ENCODE measurements around the gene CNNM3. TPM values are rescaled to one million over a fixed set of nuclear protein-coding genes. Genes with fewer than 3 reads are reported as not detected.

Gene CNNM3
- total RNA-seq, 1 donor from 2014 or later: 27.5 TPM

- no peak overlapping the region for H3K4me3 Mint-ChIP-seq
- H3K27ac Mint-ChIP-seq: no peak overlapping the region
- H3K4me1 Mint-ChIP-seq: peaks cover 5% of the 10 kb centered on the region
- no peaks in the 10 kb centered on the region for H3K9me3 Mint-ChIP-seq
- DNase-seq (ENCODE audit: low spot score in 2 of 2, unreplicated experiment in 2 of 2): no peak
- TF ChIP-seq CTCF (IDR thresholded peaks at IDR 0.05; ENCODE audit: unreplicated experiment): no peak
- no peaks in the 10 kb centered on the region for H3K27me3 Mint-ChIP-seq (ENCODE audit: low read depth)
- peaks cover 10% of the 10 kb centered on the region for H3K36me3 Mint-ChIP-seq
Observed at GRCh38 chr2:96838345-96839292, 22.6 kb downstream of the CNNM3 start.

- H3K36me3 Mint-ChIP-seq: peaks cover 10% of the 10 kb centered on the region
- no peak overlapping the region for H3K4me3 Mint-ChIP-seq
- H3K27ac Mint-ChIP-seq: no peak overlapping the region
- no peak for DNase-seq (ENCODE audit: low spot score in 2 of 2, unreplicated experiment in 2 of 2)
- no peaks in the 10 kb centered on the region for H3K27me3 Mint-ChIP-seq (ENCODE audit: low read depth)
- H3K4me1 Mint-ChIP-seq: peaks cover 4% of the 10 kb centered on the region
- no peak for TF ChIP-seq CTCF (IDR thresholded peaks at IDR 0.05; ENCODE audit: unreplicated experiment)
- H3K9me3 Mint-ChIP-seq: no peaks in the 10 kb centered on the region
Observed at GRCh38 chr2:96839293-96839874, 23.3 kb downstream of the CNNM3 start.

GRCh38 chr2:96839875-96840850 lies 24.1 kb downstream of the CNNM3 start:
- DNase-seq (ENCODE audit: low spot score in 2 of 2, unreplicated experiment in 2 of 2): no peak
- Mint-ChIP-seq H3K9me3 (no peaks in the 10 kb centered on the region), H3K36me3 (peaks cover 10% of the 10 kb centered on the region), H3K27me3 (ENCODE audit: low read depth) (no peaks in the 10 kb centered on the region), H3K27ac (peak overlapping the region; percentile 21), H3K4me1 (peaks cover 4% of the 10 kb centered on the region), H3K4me3 (no peak overlapping the region)
- no peak for TF ChIP-seq CTCF (IDR thresholded peaks at IDR 0.05; ENCODE audit: unreplicated experiment)

- no peak overlapping the region for H3K4me3 Mint-ChIP-seq
- no peaks in the 10 kb centered on the region for H3K9me3 Mint-ChIP-seq
- H3K4me1 Mint-ChIP-seq: peaks cover 4% of the 10 kb centered on the region
- no peaks in the 10 kb centered on the region for H3K27me3 Mint-ChIP-seq (ENCODE audit: low read depth)
- no peak for TF ChIP-seq CTCF (IDR thresholded peaks at IDR 0.05; ENCODE audit: unreplicated experiment)
- H3K36me3 Mint-ChIP-seq: peaks cover 7% of the 10 kb centered on the region
- no peak overlapping the region for H3K27ac Mint-ChIP-seq
- DNase-seq (ENCODE audit: low spot score in 2 of 2, unreplicated experiment in 2 of 2): no peak
Observed at GRCh38 chr2:96841701-96842495, 25.8 kb downstream of the CNNM3 start.

GRCh38 chr2:96842600-96842999 lies 26.5 kb downstream of the CNNM3 start:
- Mint-ChIP-seq H3K9me3 (no peaks in the 10 kb centered on the region), H3K36me3 (peaks cover 11% of the 10 kb centered on the region), H3K27me3 (ENCODE audit: low read depth) (no peaks in the 10 kb centered on the region), H3K4me1 (peaks cover 4% of the 10 kb centered on the region), H3K27ac (no peak overlapping the region), H3K4me3 (no peak overlapping the region)
- no peak for DNase-seq (ENCODE audit: low spot score in 2 of 2, unreplicated experiment in 2 of 2)
- TF ChIP-seq CTCF (IDR thresholded peaks at IDR 0.05; ENCODE audit: unreplicated experiment): no peak

All from mesothelial cell of epicardium (in vitro differentiated cells).